H1 (cell line): Measurements from ENCODE around the gene LYZL4. TPM values are rescaled to one million over a fixed set of nuclear protein-coding genes. Genes with fewer than 3 reads are reported as not detected.

Source experiments
- CTCF ChIA-PET: fragments of 300-600 bp; sonication (Branson Sonifier 250); formaldehyde crosslinking; loops from one replicate; lab custom pipeline; 2021; ENCODE audit not compliant: partially characterized antibody; lab: Charles Lee
- POLR2A ChIA-PET: fragments of 300-600 bp; sonication (Branson Sonifier 250); formaldehyde crosslinking; loops from one replicate; lab custom pipeline; 2021; ENCODE audit warnings: inconsistent platforms; ENCODE audit not compliant: partially characterized antibody; lab: Charles Lee
- DNase-seq, 2 experiments: peaks; one replicate each; pipeline versions ENCODE4 v3.0.0 to v3.0.0-alpha.2; 2010 to 2022; ENCODE audit warnings: low spot score in 2 of 2, low read depth in 1 of 2, mixed read lengths in 1 of 2
- FAIRE-seq: peaks from 2 replicates; lab custom pipeline; 2011; peaks lifted over from hg19 to GRCh38; lab: Jason Lieb, UNC
- H2AFZ ChIP-seq: 2 replicates; pipeline ENCODE4 v1.8.1; 2012; ENCODE audit warnings: low read length, inconsistent platforms
- H2AK5ac ChIP-seq: 2 replicates; pipeline ENCODE4 v1.6.1; 2013; ENCODE audit warnings: low read depth, low read length
- H2BK120ac ChIP-seq: replicated peaks from 2 replicates; pipeline ENCODE3; 2013; ENCODE audit warnings: low read depth, low read length, inconsistent platforms
- H2BK12ac ChIP-seq: 2 replicates; pipeline ENCODE4 v1.6.1; 2013; ENCODE audit warnings: low read depth, low read length
- H2BK15ac ChIP-seq: 2 replicates; pipeline ENCODE4 v1.6.1; 2013; ENCODE audit warnings: low read length
- H2BK20ac ChIP-seq: 2 replicates; pipeline ENCODE4 v1.6.1; 2013; ENCODE audit warnings: low read length
- H2BK5ac ChIP-seq: 2 replicates; pipeline ENCODE4 v1.6.1; 2013; ENCODE audit warnings: low read depth, low read length
- H3K14ac ChIP-seq: 2 replicates; pipeline ENCODE4 v1.6.1; 2013; ENCODE audit warnings: inconsistent platforms; ENCODE audit not compliant: insufficient read length
- H3K18ac ChIP-seq: 2 replicates; pipeline ENCODE4 v1.6.1; 2013; ENCODE audit warnings: low read length; ENCODE audit errors: extremely low read depth
- H3K23ac ChIP-seq: 2 replicates; pipeline ENCODE4 v1.6.1; 2013; ENCODE audit warnings: inconsistent platforms; ENCODE audit not compliant: insufficient read length
- H3K23me2 ChIP-seq: 2 replicates; pipeline ENCODE4 v1.6.1; 2013; ENCODE audit warnings: low read depth, low read length
- H3K27ac ChIP-seq: 2 replicates; pipeline ENCODE4 v1.6.1; 2011; ENCODE audit warnings: low read depth, low read length, inconsistent platforms
- H3K27me3 ChIP-seq, 4 experiments: replicated peaks in 1 of 4; 1 replicate in 1 of 4; 2 replicates in 3 of 4; pipeline versions ENCODE4 v1.6.1 to v1.8.1; 2011 to 2013; ENCODE audit warnings: low read length in 3 of 4, mild to moderate bottlenecking in 3 of 4, inconsistent platforms in 2 of 4, mixed read lengths in 2 of 4, moderate library complexity in 1 of 4; ENCODE audit not compliant: control insufficient read depth in 3 of 4, insufficient read depth in 3 of 4; ENCODE audit errors: extremely low read depth in 1 of 4
- H3K36me3 ChIP-seq, 4 experiments: 2 replicates each; pipeline versions ENCODE4 v1.6.1 to v1.8.1; 2011 to 2013; ENCODE audit warnings: mild to moderate bottlenecking in 4 of 4, low read length in 3 of 4, moderate library complexity in 2 of 4, control low read depth in 1 of 4, inconsistent platforms in 1 of 4; ENCODE audit not compliant: insufficient read depth in 4 of 4, control insufficient read depth in 2 of 4
- H3K4ac ChIP-seq: replicated peaks from 2 replicates; pipeline ENCODE3; 2013; ENCODE audit warnings: low read length, low read depth, mixed read lengths, inconsistent platforms; ENCODE audit not compliant: insufficient read length
- H3K4me1 ChIP-seq, 4 experiments: replicated peaks in 1 of 4; 1 replicate in 1 of 4; 2 replicates in 3 of 4; pipeline versions ENCODE4 v1.6.1 to v1.8.1; 2011 to 2013; ENCODE audit warnings: low read length in 3 of 4, inconsistent platforms in 2 of 4, mixed read lengths in 1 of 4; ENCODE audit not compliant: insufficient read depth in 4 of 4, control insufficient read depth in 3 of 4
- H3K4me2 ChIP-seq, 2 experiments: 2 replicates each; pipeline versions ENCODE4 v1.6.1 to v1.8.1; 2011 to 2013; ENCODE audit warnings: low read depth in 2 of 2, low read length in 2 of 2, control low read depth in 1 of 2, inconsistent platforms in 1 of 2, mild to moderate bottlenecking in 1 of 2; ENCODE audit not compliant: insufficient read depth in 1 of 2
- H3K4me3 ChIP-seq, 4 experiments: fragments of 200-600, 300-600 bp in 1 of 4; sonication (generic), shearing (Covaris generic), sonication (Bioruptor Twin) in 1 of 4; 2 replicates each; pipeline versions ENCODE4 v1.5.1 to v1.8.1; 2011 to 2016; ENCODE audit warnings: low read length in 4 of 4, low read depth in 3 of 4, control low read depth in 2 of 4, inconsistent platforms in 2 of 4, mild to moderate bottlenecking in 2 of 4, mixed read lengths in 1 of 4, moderate library complexity in 1 of 4; ENCODE audit not compliant: insufficient read depth in 2 of 4; ENCODE audit errors: extremely low read depth in 1 of 4
- H3K56ac ChIP-seq: replicated peaks from 2 replicates; pipeline ENCODE3; 2013; ENCODE audit warnings: low read depth, mild to moderate bottlenecking, mixed read lengths, low read length, inconsistent platforms; ENCODE audit not compliant: insufficient read length
- H3K79me1 ChIP-seq: 2 replicates; pipeline ENCODE4 v1.6.1; 2013; ENCODE audit warnings: low read depth, low read length, control low read depth
- H3K79me2 ChIP-seq, 2 experiments: 2 replicates each; pipeline versions ENCODE4 v1.6.1 to v1.8.1; 2012 to 2013; ENCODE audit warnings: low read length in 2 of 2, mild to moderate bottlenecking in 2 of 2, inconsistent platforms in 1 of 2; ENCODE audit not compliant: insufficient read depth in 2 of 2, control insufficient read depth in 1 of 2
- H3K9ac ChIP-seq, 4 experiments: replicated peaks in 1 of 4; 1 replicate in 1 of 4; 2 replicates in 3 of 4; pipeline versions ENCODE4 v1.6.1 to v1.8.1; 2011 to 2013; ENCODE audit warnings: low read depth in 3 of 4, low read length in 3 of 4, control low read depth in 2 of 4, mild to moderate bottlenecking in 2 of 4, moderate library complexity in 2 of 4, inconsistent platforms in 1 of 4; ENCODE audit errors: extremely low read depth in 1 of 4
- H3K9me3 ChIP-seq, 2 experiments: 2 replicates each; pipeline versions ENCODE4 v1.6.1 to v1.8.1; 2012 to 2013; ENCODE audit warnings: mild to moderate bottlenecking in 2 of 2, moderate library complexity in 2 of 2, control low read depth in 1 of 2, inconsistent platforms in 1 of 2, low read depth in 1 of 2, low read length in 1 of 2, mixed read lengths in 1 of 2; ENCODE audit not compliant: insufficient read depth in 2 of 2
- H4K20me1 ChIP-seq, 2 experiments: replicated peaks in 1 of 2; 2 replicates each; pipeline versions ENCODE3 to v1.8.1; 2011 to 2013; ENCODE audit warnings: inconsistent platforms in 2 of 2, low read length in 2 of 2, mild to moderate bottlenecking in 1 of 2; ENCODE audit not compliant: insufficient read depth in 2 of 2, control insufficient read depth in 1 of 2
- H4K5ac ChIP-seq: 2 replicates; pipeline ENCODE4 v1.6.1; 2013; ENCODE audit warnings: low read length, low read depth, mixed read lengths, inconsistent platforms; ENCODE audit not compliant: insufficient read length
- H4K8ac ChIP-seq: 2 replicates; pipeline ENCODE4 v1.8.0; 2013; ENCODE audit warnings: mild to moderate bottlenecking, moderate library complexity, low read length, inconsistent platforms; ENCODE audit not compliant: insufficient read depth; ENCODE audit errors: extremely low read depth
- H4K91ac ChIP-seq: replicated peaks from 2 replicates; pipeline ENCODE3; 2013; ENCODE audit warnings: low read length, mixed read lengths, inconsistent platforms; ENCODE audit not compliant: insufficient read length
- BRCA1 ChIP-seq: IDR thresholded peaks from 2 replicates; pipeline ENCODE4 v1.6.1; 2012; ENCODE audit warnings: low read depth, low read length, improper control_type of control experiment
- CHD1 ChIP-seq: IDR thresholded peaks from 2 replicates; pipeline ENCODE4 v1.6.1; 2012; ENCODE audit warnings: low read depth, low read length, improper control_type of control experiment
- E2F6 ChIP-seq: IDR thresholded peaks from 2 replicates; pipeline ENCODE4 v1.6.1; 2012; ENCODE audit warnings: inconsistent platforms
- JUND ChIP-seq: IDR thresholded peaks from 2 replicates; pipeline ENCODE4 v1.6.1; 2011; ENCODE audit warnings: mild to moderate bottlenecking, improper control_type of control experiment, low read length
- RBBP5 ChIP-seq: IDR thresholded peaks from 2 replicates; pipeline ENCODE4 v1.7.1; 2012; ENCODE audit warnings: low read depth, mild to moderate bottlenecking, inconsistent platforms, low read length, moderate library complexity, borderline replicate concordance
- TAF1 ChIP-seq: IDR thresholded peaks from 2 replicates; pipeline ENCODE4 v1.6.1; 2011; ENCODE audit warnings: mild to moderate bottlenecking, low read depth, low read length
- WGBS, 2 experiments: shearing (Covaris generic) in 1 of 2; methylation state at CpG; one replicate each; pipeline versions ENCODE4 v1.1.6 to v1.1.7; 2013 to 2015; ENCODE audit warnings: low lambda C conversion rate in 2 of 2, mixed read lengths in 2 of 2, inconsistent platforms in 1 of 2, low coverage in 1 of 2, missing lambda C conversion rate in 1 of 2; ENCODE audit not compliant: insufficient replicate concordance in 2 of 2, insufficient coverage in 1 of 2, insufficient read length in 1 of 2; ENCODE audit errors: extremely low coverage in 1 of 2, missing lambda C conversion rate in 1 of 2; 5-methylcytosine and 5-hydroxymethylcytosine counted together
- polyA plus RNA-seq, 7 experiments: library from polyadenylated mRNA; depleted of rRNA in 3 of 7; stranded (reverse) in 5 of 7; unstranded in 2 of 7; fragments of >200 nt in 5 of 7; fragments of 200-250 nt in 2 of 7; gene quantifications; 1 replicate in 5 of 7; 2 replicates in 1 of 7; 4 replicates in 1 of 7; pipeline versions ENCODE4 v1.2.1 to v1.2.3, GENCODE V29; 2011 to 2013; ENCODE audit warnings: missing spikeins in 2 of 7, mixed read lengths in 2 of 7
- total RNA-seq: library from RNA; stranded (reverse); fragmentation: NEBNext Ultra II Directional; extraction: Animal tissue kit (Norgen Biotek cat#: 25700); gene quantifications from 2 replicates; pipeline ENCODE4 v1.2.1, GENCODE V29; 2021

Gene LYZL4
- total and polyA plus RNA-seq, 2 of the 8 experiments (the other 6 are each of a cell fraction or from before 2014, with no cell fraction given), result not detected

- Histone ChIP-seq H3K79me1 (no peaks in the 10 kb centered on the region), H4K8ac (no peak overlapping the region), H4K20me1 (no peaks in the 10 kb centered on the region), H3K27ac (no peak overlapping the region), H3K4me2 (no peak overlapping the region), H4K5ac (no peak overlapping the region), H2BK120ac (no peak overlapping the region), H2BK20ac (no peak overlapping the region), H3K18ac (no peak overlapping the region), H3K23ac (no peak overlapping the region), H2BK5ac (no peak overlapping the region), H2AK5ac (no peak overlapping the region), H3K79me2 (no peaks in the 10 kb centered on the region), H3K36me3 (0 out of 8 replicates have a peak, but pooled peaks cover 0 to 3% (median 0%) of the 10 kb centered on the region in 4 experiments), H3K9me3 (peaks cover 6 to 17% of the 10 kb centered on the region in 2 experiments; a peak in 3 of 4 replicates), H3K4me1 (peaks cover 2 to 9% (median 4%) of the 10 kb centered on the region in 4 experiments; a peak in 6 of 7 replicates), H3K9ac (no peak overlapping the region), H2BK12ac (no peak overlapping the region), H3K4ac (no peak overlapping the region), H2AFZ (no peak overlapping the region), H4K91ac (no peak overlapping the region), H3K23me2 (no peaks in the 10 kb centered on the region), H3K56ac (no peak overlapping the region), H3K4me3 (no peak overlapping the region), H2BK15ac (no peak overlapping the region), H3K14ac (no peak overlapping the region), H3K27me3 (no peaks in the 10 kb centered on the region)
- 60% methylated on average over 1 of the region's 1 CpG; no CpG with 5 or more reads in 1 of the 2 experiments for WGBS, 2 experiments
- POLR2A ChIA-PET, result interaction anchor here (0.8 kb wide), 1 partner anchor 105 kb away, joined by 3 read pairs; no protein-coding TSS in a partner anchor
- no peak for DNase-seq
- CTCF ChIA-PET, result interaction anchor here (0.9 to 1.7 kb wide), 7 partner anchors 8 to 179 kb away, joined by 3 to 5 read pairs (median 3); no protein-coding TSS in a partner anchor
- no peak for FAIRE-seq
- TF ChIP-seq CHD1 (no peak), BRCA1 (no peak), E2F6 (no peak), RBBP5 (no peak), TAF1 (no peak), JUND (no peak)
Measured at GRCh38 chr3:42368861-42369260, 41.5 kb downstream of the LYZL4 start.
